B cell (primary cell): ENCODE measurements around the gene TMEM80. TPM values are rescaled to one million over a fixed set of nuclear protein-coding genes. Genes with fewer than 3 reads are reported as not detected.

ENCODE experiments used
- ATAC-seq: fragments of 200-7000 bp; cut with Tn5 transposase; one replicate; pipeline ENCODE4 v1.10.0; 2021; ENCODE audit warnings: low read depth, mild to moderate bottlenecking, moderate number of reproducible peaks, moderate library complexity
- CTCF ChIA-PET: fragments of 350-600 bp; sonication (Branson Sonifier 250); formaldehyde crosslinking; loops from one replicate; lab custom pipeline; 2021; ENCODE audit warnings: antibody characterized with exemption, inconsistent platforms; lab: Charles Lee
- POLR2A ChIA-PET: fragments of 350-600 bp; sonication (Branson Sonifier 250); formaldehyde crosslinking; loops from one replicate; lab custom pipeline; 2021; ENCODE audit warnings: antibody characterized with exemption; lab: Charles Lee
- DNase-seq: peaks from one replicate; pipeline ENCODE4 v3.0.0; 2013
- H2AFZ ChIP-seq: 2 replicates; pipeline ENCODE4 v1.6.1; 2012; ENCODE audit warnings: mild to moderate bottlenecking, low read depth, low read length; ENCODE audit not compliant: insufficient read depth, poor library complexity, severe bottlenecking
- H3K27ac ChIP-seq, 2 donors: 1 replicate in 1 of 2; 2 replicates in 1 of 2; pipeline ENCODE4 v1.5.1; 2012 to 2013; ENCODE audit warnings: low read length in 2 of 2, mild to moderate bottlenecking in 2 of 2, moderate library complexity in 1 of 2
- H3K27me3 ChIP-seq, 4 experiments: fragments of 200-600 bp in 1 of 4; sonication (generic) in 1 of 4; replicated peaks in 1 of 4; 1 replicate in 2 of 4; 2 replicates in 2 of 4; pipeline versions ENCODE4 v1.6.1 to v1.7.0; 2013 to 2016; ENCODE audit warnings: low read length in 3 of 4, mild to moderate bottlenecking in 2 of 4, mixed read lengths in 1 of 4, moderate library complexity in 1 of 4; ENCODE audit not compliant: insufficient read depth in 4 of 4, control insufficient read depth in 3 of 4; ENCODE audit errors: control extremely low read depth in 1 of 4
- H3K36me3 ChIP-seq, 2 experiments: replicated peaks in 1 of 2; 1 replicate in 1 of 2; 2 replicates in 1 of 2; pipeline versions ENCODE4 v1.6.1 to v1.7.1; 2013; ENCODE audit warnings: low read length in 1 of 2; ENCODE audit not compliant: insufficient read depth in 2 of 2, control insufficient read depth in 1 of 2; ENCODE audit errors: control extremely low read depth in 1 of 2, extremely low read depth in 1 of 2
- H3K4me1 ChIP-seq, 2 donors: fragments of 200-600 bp in 1 of 2; sonication (generic) in 1 of 2; 1 replicate in 1 of 2; 2 replicates in 1 of 2; pipeline versions ENCODE4 v1.5.1 to v1.6.1; 2013 to 2017; ENCODE audit warnings: low read length in 2 of 2; ENCODE audit not compliant: control insufficient read depth in 2 of 2, insufficient read depth in 2 of 2
- H3K4me2 ChIP-seq: replicated peaks from 2 replicates; pipeline ENCODE3; 2012; ENCODE audit warnings: mild to moderate bottlenecking, low read depth, low read length; ENCODE audit not compliant: poor library complexity, severe bottlenecking
- H3K4me3 ChIP-seq, 5 experiments: fragments of 200-600 bp in 1 of 5; sonication (generic) in 1 of 5; 1 replicate in 3 of 5; 2 replicates in 2 of 5; pipeline versions ENCODE4 v1.5.1 to v1.7.0; 2011 to 2016; ENCODE audit warnings: low read length in 4 of 5, mild to moderate bottlenecking in 4 of 5, low read depth in 2 of 5, control low read depth in 1 of 5, moderate library complexity in 1 of 5; ENCODE audit not compliant: insufficient read depth in 1 of 5; ENCODE audit errors: control extremely low read depth in 1 of 5, extremely low read depth in 1 of 5
- H3K79me2 ChIP-seq: fragments of 200-600 bp; sonication (generic); one replicate; pipeline ENCODE4 v1.6.0; 2016; ENCODE audit warnings: low read length; ENCODE audit not compliant: control insufficient read depth, insufficient read depth
- H3K9ac ChIP-seq: fragments of 200-600 bp; sonication (generic); 2 replicates; pipeline ENCODE4 v1.6.1; 2017; ENCODE audit warnings: mild to moderate bottlenecking, low read length, moderate library complexity
- H3K9me3 ChIP-seq, 3 donors: one replicate each; pipeline versions ENCODE4 v1.6.1 to v1.7.1; 2013; ENCODE audit warnings: low read length in 2 of 3; ENCODE audit not compliant: control insufficient read depth in 2 of 3, insufficient read depth in 1 of 3; ENCODE audit errors: control extremely low read depth in 1 of 3
- H4K20me1 ChIP-seq: 2 replicates; pipeline ENCODE4 v1.6.0; 2012; ENCODE audit warnings: mild to moderate bottlenecking, low read length; ENCODE audit not compliant: insufficient read depth, control insufficient read depth, poor library complexity, severe bottlenecking
- H3K27ac Mint-ChIP-seq: one replicate; pipeline ENCODE4 v1.8.0; 2021; ENCODE audit warnings: mixed read lengths
- H3K27me3 Mint-ChIP-seq: one replicate; pipeline ENCODE4 v1.8.0; 2021; ENCODE audit warnings: mixed read lengths
- H3K4me1 Mint-ChIP-seq: one replicate; pipeline ENCODE4 v1.8.0; 2021; ENCODE audit warnings: mixed read lengths
- H3K4me3 Mint-ChIP-seq: one replicate; pipeline ENCODE4 v1.8.0; 2021; ENCODE audit warnings: mixed read lengths
- H3K9me3 Mint-ChIP-seq: one replicate; pipeline ENCODE4 v1.8.0; 2022; ENCODE audit warnings: mixed read lengths; ENCODE audit not compliant: insufficient read depth
- EZH2 ChIP-seq: IDR thresholded peaks from 2 replicates; pipeline ENCODE4 v1.6.1; 2012; ENCODE audit warnings: borderline replicate concordance, low read depth, mild to moderate bottlenecking, moderate library complexity, low read length; ENCODE audit not compliant: insufficient read depth, poor library complexity, severe bottlenecking
- WGBS: methylation state at CpG from one replicate; pipeline ENCODE4 v1.1.5; 2013; ENCODE audit warnings: missing lambda C conversion rate; ENCODE audit not compliant: insufficient coverage; 5-methylcytosine and 5-hydroxymethylcytosine counted together
- intact Hi-C: fragments of 100-400 bp; cut with micrococcal nuclease; formaldehyde crosslinking; loops from one replicate; pipeline ENCODE4 v1.10.0; 2022
- polyA plus RNA-seq: library from polyadenylated mRNA; depleted of rRNA; stranded (reverse); fragments of >200 nt; gene quantifications from 2 replicates; pipeline ENCODE4 v1.2.3, GENCODE V29; 2012
- total RNA-seq, 2 donors: library from RNA; stranded (reverse); fragments of 120-200 nt in 1 of 2; gene quantifications; 1 replicate in 1 of 2; 2 replicates in 1 of 2; pipeline versions ENCODE4 v1.2.3 to v1.2.4, GENCODE V29; 2013 to 2022
- TF ChIP-seq, protein P1 (sequence below): fragments of 200-600 bp; IDR thresholded peaks from one replicate; pipeline ENCODE4 v1.8.0; 2022; ENCODE audit warnings: antibody characterized with exemption, mild to moderate bottlenecking

TMEM80 gene
- total and polyA plus RNA-seq, 2 donors (not counting 1 experiment from before 2014, with no cell fraction given) = 72.5 to 84.1 TPM

DNA sequence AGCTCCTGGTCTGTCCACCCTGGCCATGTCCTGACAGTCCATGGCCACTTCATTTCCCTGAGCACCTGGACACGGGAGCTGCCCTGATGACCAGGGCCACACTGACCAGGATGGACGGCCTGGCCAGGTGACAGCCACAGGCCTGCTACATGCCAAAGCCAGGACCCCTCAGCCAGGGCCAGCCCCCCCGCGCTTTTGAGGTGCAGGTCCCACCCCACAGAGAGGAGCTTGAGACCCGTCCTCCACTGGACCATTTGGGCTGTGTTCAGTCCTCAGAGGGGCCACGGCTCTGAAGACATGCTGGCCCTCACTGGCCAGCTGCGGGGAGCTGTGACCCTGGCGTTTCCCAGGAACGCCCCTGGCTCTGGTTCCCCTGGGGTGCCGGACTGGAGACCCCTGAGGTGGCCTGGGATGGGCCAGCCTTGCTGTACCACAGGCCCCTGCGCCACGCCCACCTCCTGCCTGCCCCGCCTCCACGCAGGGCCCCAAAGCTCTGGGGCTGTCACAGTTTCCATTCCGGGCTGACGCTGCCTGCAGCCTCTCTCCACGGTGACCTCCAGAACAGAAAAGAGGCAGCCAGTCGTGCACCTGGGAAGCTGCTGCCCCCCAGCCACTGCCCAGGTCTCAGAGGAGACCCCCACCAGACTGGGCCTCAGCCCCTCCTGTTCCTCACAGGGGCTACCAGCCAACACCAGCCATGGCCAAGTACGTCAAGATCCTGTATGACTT is 28.6 kb downstream of the TMEM80 start:
- no peak overlapping the region for H3K9ac ChIP-seq

More for the DNA sequence above, 28.6 kb downstream of the TMEM80 start:
- no peak for ATAC-seq
- Histone ChIP-seq H3K27me3 (peaks cover 0 to 44% (median 4%) of the 10 kb centered on the region in 4 experiments), H3K36me3 (no peaks in the 10 kb centered on the region), H3K27ac (no peak overlapping the region), H3K79me2 (no peaks in the 10 kb centered on the region), H3K9me3 (no peaks in the 10 kb centered on the region), H2AFZ (no peak overlapping the region), H3K4me2 (no peak overlapping the region), H4K20me1 (peaks cover 9% of the 10 kb centered on the region), H3K4me3 (no peak overlapping the region), H3K4me1 (peaks cover 34 to 56% of the 10 kb centered on the region in 2 donors)
- POLR2A ChIA-PET = interaction anchor here (1.0 to 8.2 kb wide), 3 partner anchors 29 to 169 kb away, joined by 3 to 105 read pairs (median 9); partner anchors contain the start of genes DEAF1 and TMEM80
- intact Hi-C loops = loop anchor here (5.0 to 10.0 kb wide), 2 partner anchors 109 to 187 kb away; partner anchors contain the start of genes HRAS, IRF7 and LRRC56
- CTCF ChIA-PET = interaction anchor here (0.8 to 8.2 kb wide), 12 partner anchors 13 to 188 kb away, joined by 3 to 104 read pairs (median 6); partner anchors contain the start of genes DEAF1, HRAS, TALDO1 and TMEM80
- WGBS = 87% methylated on average over 19 of the region's 19 CpGs
- peak overlapping the region; percentile 13 for H3K4me3 Mint-ChIP-seq
- TF ChIP-seq, protein P1, sequence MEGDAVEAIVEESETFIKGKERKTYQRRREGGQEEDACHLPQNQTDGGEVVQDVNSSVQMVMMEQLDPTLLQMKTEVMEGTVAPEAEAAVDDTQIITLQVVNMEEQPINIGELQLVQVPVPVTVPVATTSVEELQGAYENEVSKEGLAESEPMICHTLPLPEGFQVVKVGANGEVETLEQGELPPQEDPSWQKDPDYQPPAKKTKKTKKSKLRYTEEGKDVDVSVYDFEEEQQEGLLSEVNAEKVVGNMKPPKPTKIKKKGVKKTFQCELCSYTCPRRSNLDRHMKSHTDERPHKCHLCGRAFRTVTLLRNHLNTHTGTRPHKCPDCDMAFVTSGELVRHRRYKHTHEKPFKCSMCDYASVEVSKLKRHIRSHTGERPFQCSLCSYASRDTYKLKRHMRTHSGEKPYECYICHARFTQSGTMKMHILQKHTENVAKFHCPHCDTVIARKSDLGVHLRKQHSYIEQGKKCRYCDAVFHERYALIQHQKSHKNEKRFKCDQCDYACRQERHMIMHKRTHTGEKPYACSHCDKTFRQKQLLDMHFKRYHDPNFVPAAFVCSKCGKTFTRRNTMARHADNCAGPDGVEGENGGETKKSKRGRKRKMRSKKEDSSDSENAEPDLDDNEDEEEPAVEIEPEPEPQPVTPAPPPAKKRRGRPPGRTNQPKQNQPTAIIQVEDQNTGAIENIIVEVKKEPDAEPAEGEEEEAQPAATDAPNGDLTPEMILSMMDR = no peak
- TF ChIP-seq EZH2 = no peak
- H3K4me1 Mint-ChIP-seq = peaks cover 31% of the 10 kb centered on the region
- H3K27me3 Mint-ChIP-seq = peaks cover 7% of the 10 kb centered on the region
- H3K27ac Mint-ChIP-seq = no peak overlapping the region
- no peaks in the 10 kb centered on the region for H3K9me3 Mint-ChIP-seq
- no peak for DNase-seq
